K562 (cell line): ENCODE data around the gene LHX5. TPM values are rescaled to one million over a fixed set of nuclear protein-coding genes. Genes with fewer than 3 reads are reported as not detected.

Source experiments
- ADNP ChIP-seq: fragments of 200-800 bp; sonication (Bioruptor generic); IDR thresholded peaks from 2 replicates; pipeline ENCODE4 v1.6.1; 2016; ENCODE audit warnings: missing genetic modification characterization, missing compliant biosample characterization
- ATF2 ChIP-seq: sonication (generic); formaldehyde crosslinking; IDR thresholded peaks from 2 replicates; pipeline ENCODE4 v1.8.1; 2022; ENCODE audit warnings: missing genetic modification reagents
- ATF7 ChIP-seq: fragments of 450-650 bp; IDR thresholded peaks from 2 replicates; pipeline ENCODE4 v1.7.1; 2014; ENCODE audit warnings: mild to moderate bottlenecking, moderate library complexity
- ID3 ChIP-seq, 2 experiments: fragments of 250-450 bp in 1 of 2; fragments of 450-650 bp in 1 of 2; sonication (Bioruptor Pico) in 1 of 2; IDR thresholded peaks; 2 replicates each; pipeline versions ENCODE4 v1.6.1 to v1.8.0; 2016 to 2021; ENCODE audit warnings: mild to moderate bottlenecking in 2 of 2, moderate library complexity in 2 of 2, missing compliant biosample characterization in 1 of 2, missing genetic modification characterization in 1 of 2
- KDM1A ChIP-seq, 2 experiments: fragments of 450-650 bp; IDR thresholded peaks; 2 replicates each; pipeline ENCODE4 v1.6.1; 2016; ENCODE audit warnings: mild to moderate bottlenecking in 2 of 2
- KHSRP ChIP-seq: fragments of 450-650 bp; IDR thresholded peaks from 2 replicates; pipeline ENCODE4 v1.6.1; 2017
- MITF ChIP-seq: IDR thresholded peaks from 2 replicates; pipeline ENCODE4 v1.6.1; 2014; ENCODE audit warnings: antibody characterized with exemption
- POLR3G ChIP-seq: IDR thresholded peaks from 2 replicates; pipeline ENCODE4 v1.6.1; 2011; ENCODE audit not compliant: insufficient read length, insufficient replicate concordance; ENCODE audit errors: extremely low read depth
- RAD51 ChIP-seq: fragments of 450-650 bp; IDR thresholded peaks from 2 replicates; pipeline ENCODE4 v1.7.1; 2016; ENCODE audit warnings: low read depth, mild to moderate bottlenecking, borderline replicate concordance
- SMARCA4 ChIP-seq: fragments of 450-650 bp; IDR thresholded peaks from 2 replicates; pipeline ENCODE4 v1.6.1; 2016
- SREBF1 ChIP-seq: fragments of 150-350 bp; IDR thresholded peaks from 2 replicates; pipeline ENCODE4 v1.6.1; 2014; ENCODE audit warnings: antibody characterized with exemption, low read depth, low read length, borderline replicate concordance
- TEAD2 ChIP-seq: fragments of 450-650 bp; IDR thresholded peaks from 2 replicates; pipeline ENCODE4 v1.6.1; 2016; ENCODE audit warnings: missing genetic modification characterization, control low read depth, missing compliant biosample characterization
- TOE1 ChIP-seq, 2 experiments: fragments of 450-650 bp in 1 of 2; sonication (generic) in 1 of 2; formaldehyde crosslinking in 1 of 2; IDR thresholded peaks; 2 replicates each; pipeline versions ENCODE4 v1.7.1 to v1.8.0; 2016 to 2022; ENCODE audit warnings: borderline replicate concordance in 2 of 2, mild to moderate bottlenecking in 2 of 2, antibody characterized with exemption in 1 of 2, inconsistent platforms in 1 of 2, low read depth in 1 of 2, missing genetic modification reagents in 1 of 2, moderate library complexity in 1 of 2
- ZBED1 ChIP-seq: IDR thresholded peaks from 2 replicates; pipeline ENCODE4 v1.6.1; 2014
- ZNF318 ChIP-seq, 2 experiments: fragments of 450-650 bp; IDR thresholded peaks; 2 replicates each; pipeline ENCODE4 v1.6.1; 2016; ENCODE audit warnings: mild to moderate bottlenecking in 2 of 2, borderline replicate concordance in 1 of 2, low read depth in 1 of 2, moderate library complexity in 1 of 2
- polyA plus RNA-seq, 8 experiments: library from polyadenylated mRNA; depleted of rRNA in 4 of 8; stranded (reverse) in 5 of 8; unstranded in 3 of 8; fragments of >200 nt; fragmentation: Nextera tagmentation in 2 of 8; fragmentation: Illumina TruSeq in 1 of 8; extraction: Ambion mirVana in 2 of 8; extraction: Trizol in 1 of 8; gene quantifications; 2 replicates each; pipeline versions ENCODE4 v1.2.1 to v1.2.3, GENCODE V29; 2011 to 2014; ENCODE audit warnings: inconsistent platforms in 1 of 8, missing spikeins in 1 of 8
- total RNA-seq, 7 experiments: library from RNA; depleted of rRNA in 6 of 7; stranded (reverse); fragments of >200 nt in 6 of 7; fragmentation: Illumina TruSeq in 2 of 7; extraction: Trizol in 2 of 7; gene quantifications; 2 replicates each; pipeline versions ENCODE4 v1.2.1 to v1.2.3, GENCODE V29; 2011 to 2021; ENCODE audit warnings: low replicate concordance in 1 of 7

The LHX5 gene
- total and polyA plus RNA-seq, 9 of the 15 experiments (the other 6 are each of a cell fraction or from before 2014, with no cell fraction given) = 0.04 to 0.17 (median 0.05) TPM; not detected in 6

- TF ChIP-seq ID3 (CRISPR knock-in tag; IDR thresholded peaks at IDR 0.05) = no peak
- 0 out of 2 replicates have a peak, but pooled peaks have one; percentile 44 for TF ChIP-seq ID3 (tag; IDR thresholded peaks at IDR 0.05)
- TF ChIP-seq ZNF318 (IDR thresholded peaks at IDR 0.05; ENCODE audit: borderline replicate concordance in 1 of 2, low read depth in 1 of 2) = peak in 1 of 2 experiments; percentile 67; a peak in 1 of 4 replicates
- TF ChIP-seq KDM1A (IDR thresholded peaks at IDR 0.05) = 0 out of 4 replicates have a peak, but pooled peaks of 1 of the 2 experiments have one; percentile 16
- 0 out of 2 replicates have a peak, but pooled peaks have one; percentile 3 for TF ChIP-seq TEAD2 (tag)
- TF ChIP-seq TOE1 (IDR thresholded peaks at IDR 0.05; ENCODE audit: borderline replicate concordance) = peak; percentile 73; the same call in 1 of the 2 replicates
- no peak for TF ChIP-seq TOE1 (CRISPR knock-in tag; IDR thresholded peaks at IDR 0.05; ENCODE audit: borderline replicate concordance, low read depth)
- no peak for TF ChIP-seq ATF2
- TF ChIP-seq POLR3G = no peak
- TF ChIP-seq SREBF1 = 0 out of 2 replicates have a peak, but pooled peaks have one; percentile 44
- TF ChIP-seq ZBED1 = no peak
- TF ChIP-seq KHSRP = no peak
- TF ChIP-seq RAD51 = peak; percentile 72
- peak; percentile 78; the same call in 1 of the 2 replicates for TF ChIP-seq ADNP (tag)
- peak; percentile 84 for TF ChIP-seq MITF
- TF ChIP-seq ATF7 = peak; percentile 57
- TF ChIP-seq SMARCA4 = peak; percentile 22; the same call in 1 of the 2 replicates
Measured at GRCh38 chr12:113416091-113416754, 55.4 kb downstream of the LHX5 start (continued).
